ENCODE results near the gene KBTBD8. TPM values are rescaled to one million over a fixed set of nuclear protein-coding genes. Genes with fewer than 3 reads are reported as not detected.

KBTBD8 gene
- total RNA-seq, 6 donors from 2014 or later: 1.1 to 8.4 (median 3.8) TPM

GRCh38 chr3:67011414-67012131 is 13.5 kb downstream of the KBTBD8 start:
- Histone ChIP-seq H3K4me3 (no peak overlapping the region), H3K27me3 (no peaks in the 10 kb centered on the region), H3K4me1 (no peaks in the 10 kb centered on the region), H3K9me3 (no peaks in the 10 kb centered on the region), H3K36me3 (peaks cover 0 to 5% (median 0%) of the 10 kb centered on the region in 4 donors), H3K27ac (no peak overlapping the region)
- no peak for TF ChIP-seq POLR2A (IDR thresholded peaks at IDR 0.05)
- TF ChIP-seq POLR2AphosphoS5 (IDR thresholded peaks at IDR 0.05): no peak
- TF ChIP-seq EP300 (IDR thresholded peaks at IDR 0.05): no peak
- TF ChIP-seq, protein P1, sequence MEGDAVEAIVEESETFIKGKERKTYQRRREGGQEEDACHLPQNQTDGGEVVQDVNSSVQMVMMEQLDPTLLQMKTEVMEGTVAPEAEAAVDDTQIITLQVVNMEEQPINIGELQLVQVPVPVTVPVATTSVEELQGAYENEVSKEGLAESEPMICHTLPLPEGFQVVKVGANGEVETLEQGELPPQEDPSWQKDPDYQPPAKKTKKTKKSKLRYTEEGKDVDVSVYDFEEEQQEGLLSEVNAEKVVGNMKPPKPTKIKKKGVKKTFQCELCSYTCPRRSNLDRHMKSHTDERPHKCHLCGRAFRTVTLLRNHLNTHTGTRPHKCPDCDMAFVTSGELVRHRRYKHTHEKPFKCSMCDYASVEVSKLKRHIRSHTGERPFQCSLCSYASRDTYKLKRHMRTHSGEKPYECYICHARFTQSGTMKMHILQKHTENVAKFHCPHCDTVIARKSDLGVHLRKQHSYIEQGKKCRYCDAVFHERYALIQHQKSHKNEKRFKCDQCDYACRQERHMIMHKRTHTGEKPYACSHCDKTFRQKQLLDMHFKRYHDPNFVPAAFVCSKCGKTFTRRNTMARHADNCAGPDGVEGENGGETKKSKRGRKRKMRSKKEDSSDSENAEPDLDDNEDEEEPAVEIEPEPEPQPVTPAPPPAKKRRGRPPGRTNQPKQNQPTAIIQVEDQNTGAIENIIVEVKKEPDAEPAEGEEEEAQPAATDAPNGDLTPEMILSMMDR (IDR thresholded peaks at IDR 0.05): no peak
- no peak for DNase-seq
- WGBS, 2 donors: 94 to 97% methylated on average over 6 of the region's 6 CpGs
- no peak for ATAC-seq (ENCODE audit: low FRiP score in 2 of 2)

DNA sequence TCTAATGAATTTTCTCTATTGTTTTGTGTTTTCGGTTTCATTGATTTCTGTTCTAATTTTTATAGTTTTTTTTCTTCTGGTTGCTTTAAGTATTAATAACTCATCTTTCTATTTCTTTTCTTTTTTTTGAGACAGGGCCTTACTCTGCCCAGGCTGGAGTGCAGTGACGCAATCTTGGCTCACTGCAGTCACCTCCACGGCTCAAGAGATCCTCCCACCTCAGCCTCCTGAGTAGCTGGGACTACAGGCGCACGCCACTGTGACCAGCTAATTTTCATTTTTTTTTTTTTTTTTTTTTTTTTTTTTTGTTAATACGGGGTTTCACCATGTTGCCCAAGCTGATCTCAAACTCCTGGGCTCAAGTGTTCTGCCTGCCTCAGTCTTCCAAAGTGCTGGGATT is 14.5 kb downstream of the KBTBD8 start:
- peaks cover 0 to 5% (median 0%) of the 10 kb centered on the region in 4 donors for H3K36me3 ChIP-seq
- no peaks in the 10 kb centered on the region for H3K9me3 ChIP-seq
- no peaks in the 10 kb centered on the region for H3K4me1 ChIP-seq
- H3K27ac ChIP-seq: no peak overlapping the region
- TF ChIP-seq EP300 (IDR thresholded peaks at IDR 0.05) (no peak), POLR2A (IDR thresholded peaks at IDR 0.05) (no peak)
- WGBS, 2 donors: 90 to 93% methylated on average over 5 to 6 of the region's 6 CpGs
- ATAC-seq (ENCODE audit: low FRiP score in 2 of 2) (no peak), DNase-seq (no peak)
- no peaks in the 10 kb centered on the region for H3K27me3 ChIP-seq
- H3K4me3 ChIP-seq: no peak overlapping the region

DNA sequence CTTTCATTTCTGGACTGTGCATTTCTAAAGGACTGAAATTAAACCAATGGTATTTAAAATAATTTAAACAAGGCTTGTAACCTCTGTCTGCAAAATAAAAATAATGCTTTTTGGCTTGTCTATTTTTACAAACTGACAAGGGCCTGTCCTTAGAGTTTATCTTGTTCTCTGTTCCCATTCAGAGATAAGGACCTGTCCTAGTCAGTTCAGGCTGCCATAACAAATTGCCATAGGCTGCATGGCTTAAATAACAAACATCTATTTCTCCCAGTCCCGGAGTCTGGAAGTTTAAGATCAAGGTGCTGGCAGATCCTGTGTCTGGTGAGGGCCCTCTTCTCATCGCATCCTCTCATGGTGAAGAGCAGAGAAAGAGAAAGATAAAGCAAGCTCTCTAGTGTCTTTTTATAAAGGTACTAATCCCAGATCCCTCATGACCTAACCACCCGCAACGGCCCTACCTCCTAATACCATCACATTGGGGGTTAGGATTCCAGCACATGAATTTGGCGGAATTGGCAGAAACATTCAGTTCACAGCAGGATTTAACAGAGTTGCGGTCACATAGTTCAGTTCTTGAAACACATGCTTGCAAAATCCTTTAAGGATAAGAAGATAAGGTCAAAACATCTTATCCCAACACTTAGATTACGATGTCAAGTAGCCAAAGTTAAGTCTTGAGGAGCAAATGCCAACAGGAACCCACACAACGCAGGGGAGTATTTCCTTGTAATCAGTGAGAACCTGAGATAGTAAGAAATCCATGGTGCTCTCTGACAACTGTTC is 17.8 kb downstream of the KBTBD8 start:
- Histone ChIP-seq H3K4me1 (peaks cover 0 to 7% (median 2%) of the 10 kb centered on the region in 4 donors), H3K4me3 (no peak overlapping the region), H3K27ac (no peak overlapping the region), H3K9me3 (no peaks in the 10 kb centered on the region), H3K27me3 (no peaks in the 10 kb centered on the region), H3K36me3 (no peaks in the 10 kb centered on the region)
- DNase-seq: no peak
- ATAC-seq (ENCODE audit: low FRiP score in 2 of 2): no peak
- TF ChIP-seq EP300 (IDR thresholded peaks at IDR 0.05): no peak
- TF ChIP-seq, protein P1 (IDR thresholded peaks at IDR 0.05): no peak
- no peak for TF ChIP-seq POLR2A (IDR thresholded peaks at IDR 0.05)
- no peak for TF ChIP-seq POLR2AphosphoS5 (IDR thresholded peaks at IDR 0.05)
- WGBS, 2 donors: 80 to 83% methylated on average over 8 of the region's 8 CpGs

- WGBS, 2 donors: 82 to 85% methylated on average over 3 of the region's 3 CpGs
Measured at GRCh38 chr3:67016522-67017080, 18.5 kb downstream of the KBTBD8 start.

More at GRCh38 chr3:67016522-67017080, 18.5 kb downstream of the KBTBD8 start:
- Histone ChIP-seq H3K36me3 (no peaks in the 10 kb centered on the region), H3K9me3 (no peaks in the 10 kb centered on the region), H3K27me3 (no peaks in the 10 kb centered on the region), H3K4me1 (peaks cover 0 to 7% (median 2%) of the 10 kb centered on the region in 4 donors), H3K4me3 (no peak overlapping the region), H3K27ac (no peak overlapping the region)
- no peak for DNase-seq
- no peak for ATAC-seq (ENCODE audit: low FRiP score in 2 of 2)
- no peak for TF ChIP-seq POLR2A (IDR thresholded peaks at IDR 0.05)
- TF ChIP-seq POLR2AphosphoS5 (IDR thresholded peaks at IDR 0.05): no peak
- TF ChIP-seq, protein P1 (IDR thresholded peaks at IDR 0.05): no peak
- TF ChIP-seq EP300 (IDR thresholded peaks at IDR 0.05): no peak
